Neural cell (in vitro differentiated cells): Measurements from ENCODE around the gene CHRNA4. TPM values are rescaled to one million over a fixed set of nuclear protein-coding genes. Genes with fewer than 3 reads are reported as not detected.

Source experiments
- H2AFZ ChIP-seq: fragments of 200-600, 300-800 bp; sonication (generic), shearing (Covaris generic); 2 replicates; pipeline ENCODE4 v1.6.0; 2014; ENCODE audit warnings: low read depth, mild to moderate bottlenecking, antibody characterized with exemption, low read length, moderate library complexity
- H3F3A ChIP-seq: fragments of 200-600 bp; shearing (Covaris generic); 2 replicates; pipeline ENCODE4 v1.6.1; 2016; ENCODE audit warnings: mild to moderate bottlenecking, moderate library complexity, mixed read lengths, antibody characterized with exemption, low read length; ENCODE audit not compliant: insufficient read depth, poor library complexity, severe bottlenecking
- H3K27ac ChIP-seq: fragments of 200-600, 300-800 bp; sonication (generic), shearing (Covaris generic); 2 replicates; pipeline ENCODE4 v1.5.1; 2014; ENCODE audit warnings: mild to moderate bottlenecking, low read length, moderate library complexity
- H3K27me3 ChIP-seq: fragments of 300-800, 200-600 bp; sonication (generic), shearing (Covaris generic); 2 replicates; pipeline ENCODE4 v1.6.0; 2014; ENCODE audit warnings: mild to moderate bottlenecking, low read depth, low read length, moderate library complexity; ENCODE audit not compliant: insufficient read depth
- H3K36me3 ChIP-seq: fragments of 300-800, 200-600 bp; sonication (generic), shearing (Covaris generic); 2 replicates; pipeline ENCODE4 v1.5.1; 2014; ENCODE audit warnings: mild to moderate bottlenecking, antibody characterized with exemption, low read length, moderate library complexity; ENCODE audit not compliant: insufficient read depth
- H3K4me2 ChIP-seq: fragments of 300-800, 200-600 bp; sonication (generic), shearing (Covaris generic); 2 replicates; pipeline ENCODE4 v1.6.0; 2014; ENCODE audit warnings: mild to moderate bottlenecking, low read length
- H3K4me3 ChIP-seq: fragments of 300-800, 200-600 bp; sonication (generic), shearing (Covaris generic); 2 replicates; pipeline ENCODE4 v1.5.1; 2014; ENCODE audit warnings: mild to moderate bottlenecking, low read length, moderate library complexity
- H3K79me2 ChIP-seq: fragments of 200-600 bp; shearing (Covaris generic); replicated peaks from 2 replicates; pipeline ENCODE4 v1.6.0; 2014; ENCODE audit warnings: mild to moderate bottlenecking, low read length, moderate library complexity; ENCODE audit not compliant: insufficient read depth
- H3K9ac ChIP-seq: fragments of 300-800, 200-600 bp; sonication (generic), shearing (Covaris generic); 2 replicates; pipeline ENCODE4 v1.6.1; 2016; ENCODE audit warnings: mild to moderate bottlenecking, low read length, mixed read lengths
- H3K9me2 ChIP-seq: fragments of 200-600 bp; shearing (Covaris generic); 2 replicates; pipeline ENCODE4 v1.6.1; 2016; ENCODE audit warnings: mild to moderate bottlenecking, low read length, mixed read lengths; ENCODE audit not compliant: insufficient read depth
- H3K9me3 ChIP-seq: fragments of 200-600, 300-800 bp; sonication (generic), shearing (Covaris generic); 2 replicates; pipeline ENCODE4 v1.6.1; 2016; ENCODE audit warnings: mild to moderate bottlenecking, mixed run types, low read length, moderate library complexity, mixed read lengths
- H4K20me1 ChIP-seq: fragments of 200-600 bp; shearing (Covaris generic); 2 replicates; pipeline ENCODE4 v1.6.1; 2016; ENCODE audit warnings: mild to moderate bottlenecking, mixed run types; ENCODE audit not compliant: insufficient read depth
- CTCF ChIP-seq: fragments of 450-650 bp; IDR thresholded peaks from 2 replicates; pipeline ENCODE4 v1.5.1; 2014; ENCODE audit warnings: antibody characterized with exemption, mild to moderate bottlenecking, moderate library complexity; ENCODE audit not compliant: poor library complexity, severe bottlenecking
- EP300 ChIP-seq: fragments of 450-650 bp; conservative IDR thresholded peaks from 2 replicates; pipeline ENCODE4 v1.6.1; 2014; ENCODE audit warnings: antibody characterized with exemption, mild to moderate bottlenecking, moderate library complexity; ENCODE audit not compliant: poor library complexity, severe bottlenecking
- EZH2 ChIP-seq: fragments of 200-600, 300-800 bp; shearing (Covaris generic), sonication (generic); IDR thresholded peaks from 2 replicates; pipeline ENCODE4 v1.6.1; 2014; ENCODE audit warnings: antibody characterized with exemption, low read length, borderline replicate concordance, mild to moderate bottlenecking; ENCODE audit not compliant: insufficient read depth, poor library complexity, severe bottlenecking
- MXI1 ChIP-seq: fragments of 450-650 bp; conservative IDR thresholded peaks from 2 replicates; pipeline ENCODE4 v1.6.1; 2014; ENCODE audit warnings: antibody characterized with exemption, mild to moderate bottlenecking; ENCODE audit not compliant: poor library complexity, severe bottlenecking
- POLR2AphosphoS5 ChIP-seq: IDR thresholded peaks from 2 replicates; pipeline ENCODE4 v1.6.1; 2012
- RAD21 ChIP-seq: fragments of 450-650 bp; conservative IDR thresholded peaks from 2 replicates; pipeline ENCODE4 v1.6.1; 2014; ENCODE audit warnings: antibody characterized with exemption, mild to moderate bottlenecking, moderate library complexity
- REST ChIP-seq: IDR thresholded peaks from 2 replicates; pipeline ENCODE4 v1.6.1; 2012; ENCODE audit warnings: borderline replicate concordance
- SMC3 ChIP-seq: fragments of 450-650 bp; conservative IDR thresholded peaks from 2 replicates; pipeline ENCODE4 v1.6.1; 2014; ENCODE audit warnings: antibody characterized with exemption, mild to moderate bottlenecking, moderate library complexity; ENCODE audit not compliant: poor library complexity
- TAF1 ChIP-seq: IDR thresholded peaks from 2 replicates; pipeline ENCODE4 v1.6.1; 2012; ENCODE audit warnings: low read depth
- polyA plus RNA-seq: library from polyadenylated mRNA; depleted of rRNA; stranded (reverse); fragments of >200 nt; gene quantifications from 2 replicates; pipeline ENCODE4 v1.2.3, GENCODE V29; 2014

Gene CHRNA4
- polyA plus RNA-seq, 1 donor from 2014 or later, result 6.8 TPM

DNA sequence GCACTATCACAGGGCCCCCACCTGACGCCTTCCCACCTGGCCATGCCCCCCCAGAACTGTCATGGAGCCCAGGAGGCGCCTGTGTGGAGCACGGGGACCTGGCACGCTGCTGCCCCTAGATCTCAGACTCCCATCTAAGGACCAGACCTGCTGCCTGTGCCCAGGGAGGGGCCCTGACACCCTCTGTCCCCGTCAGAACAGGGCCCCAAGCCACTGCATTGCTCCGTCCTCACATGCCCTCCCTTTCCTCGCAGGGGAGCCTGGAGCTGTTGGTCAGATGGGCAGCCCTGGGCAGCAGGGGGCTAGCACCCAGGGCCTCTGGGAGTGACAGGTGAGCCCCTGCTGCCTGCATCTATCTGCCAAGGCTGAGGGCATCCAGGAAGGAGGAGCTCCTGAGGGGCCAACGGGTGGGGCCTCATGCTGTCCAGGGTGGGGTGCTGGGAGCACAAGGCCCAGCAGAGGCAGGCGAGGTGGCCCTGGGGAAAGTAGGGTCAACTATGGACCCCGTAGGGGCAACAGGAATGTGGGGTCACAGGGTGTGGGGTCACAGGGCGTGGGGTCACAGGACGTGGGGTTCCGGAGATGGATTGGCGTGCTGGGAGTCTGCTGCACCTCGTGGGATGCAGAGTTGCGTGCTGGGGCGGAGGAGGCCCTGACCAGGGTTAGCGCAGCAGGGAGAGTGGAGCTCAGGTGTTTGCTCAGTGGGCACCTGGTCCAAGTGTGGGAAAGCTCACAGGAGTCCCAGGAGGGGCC lies 31.6 kb downstream of the CHRNA4 start:
- Histone ChIP-seq H4K20me1 (no peaks in the 10 kb centered on the region), H3K27ac (no peak overlapping the region), H3F3A (no peaks in the 10 kb centered on the region), H3K27me3 (no peaks in the 10 kb centered on the region), H3K4me3 (no peak overlapping the region), H2AFZ (no peak overlapping the region), H3K9me2 (no peaks in the 10 kb centered on the region), H3K36me3 (no peaks in the 10 kb centered on the region), H3K4me2 (no peak overlapping the region), H3K79me2 (no peaks in the 10 kb centered on the region), H3K9me3 (no peaks in the 10 kb centered on the region), H3K9ac (no peak overlapping the region)
- no peak for TF ChIP-seq RAD21
- TF ChIP-seq POLR2AphosphoS5, result no peak
- no peak for TF ChIP-seq EZH2
- no peak for TF ChIP-seq SMC3
- no peak for TF ChIP-seq MXI1
- TF ChIP-seq REST, result no peak
- TF ChIP-seq EP300, result no peak
- TF ChIP-seq TAF1, result no peak
- TF ChIP-seq CTCF, result no peak

DNA sequence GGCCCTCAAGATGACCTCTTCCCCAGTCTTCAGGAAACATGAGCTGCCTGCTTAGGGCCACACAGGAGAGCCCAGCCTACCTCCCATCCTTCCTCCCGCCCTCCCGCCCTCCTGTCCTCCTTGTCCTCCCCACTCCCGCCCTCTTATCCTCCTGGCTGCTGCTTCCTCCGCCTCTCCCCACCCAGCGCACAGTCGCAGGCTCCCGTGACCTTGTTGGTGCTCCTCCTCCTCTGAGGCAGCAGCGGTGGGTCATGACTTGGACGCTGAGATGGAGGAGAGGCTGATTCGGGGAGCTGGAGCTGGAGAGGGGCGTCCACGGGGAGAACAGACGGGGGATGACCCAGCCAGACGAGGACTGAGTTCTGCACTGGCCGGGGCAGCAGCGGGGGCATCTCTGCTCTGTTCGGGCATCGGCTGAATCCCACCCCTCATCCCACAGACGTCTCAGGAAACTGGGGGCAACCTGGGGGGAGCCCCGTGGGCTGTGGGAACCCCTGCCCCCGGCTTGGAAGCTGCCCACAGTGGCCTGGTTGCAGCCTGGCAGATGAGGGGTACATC lies 32.4 kb downstream of the CHRNA4 start:
- Histone ChIP-seq H3K9me3 (no peaks in the 10 kb centered on the region), H3K9ac (no peak overlapping the region), H3K4me2 (no peak overlapping the region), H3K27me3 (no peaks in the 10 kb centered on the region), H2AFZ (no peak overlapping the region), H3F3A (no peaks in the 10 kb centered on the region), H3K79me2 (no peaks in the 10 kb centered on the region), H3K4me3 (no peak overlapping the region), H3K27ac (no peak overlapping the region), H3K9me2 (no peaks in the 10 kb centered on the region), H3K36me3 (no peaks in the 10 kb centered on the region), H4K20me1 (no peaks in the 10 kb centered on the region)
- TF ChIP-seq REST (no peak), EZH2 (no peak), SMC3 (no peak), MXI1 (no peak), TAF1 (no peak), CTCF (no peak), POLR2AphosphoS5 (no peak), RAD21 (no peak), EP300 (no peak)
